ENCODE results near the gene ARHGAP27.

The ARHGAP27 gene

GRCh38 chr17:45394091-45394490 is 38.6 kb downstream of the ARHGAP27 start:
- H3K27me3 Mint-ChIP-seq (ENCODE audit: low read depth) = peaks cover 3% of the 10 kb centered on the region
- H3K4me3 Mint-ChIP-seq = no peak overlapping the region
- no peak overlapping the region for H3K27ac Mint-ChIP-seq
- peaks cover 20% of the 10 kb centered on the region for H3K36me3 Mint-ChIP-seq (ENCODE audit: low read depth)
- peaks cover 6% of the 10 kb centered on the region for H3K4me1 Mint-ChIP-seq (ENCODE audit: low read depth)
- H3K9me3 Mint-ChIP-seq = no peaks in the 10 kb centered on the region

- peaks cover 16% of the 10 kb centered on the region for H3K36me3 Mint-ChIP-seq (ENCODE audit: low read depth)
- peaks cover 3% of the 10 kb centered on the region for H3K27me3 Mint-ChIP-seq (ENCODE audit: low read depth)
- H3K27ac Mint-ChIP-seq = no peak overlapping the region
- H3K4me1 Mint-ChIP-seq (ENCODE audit: low read depth) = peaks cover 13% of the 10 kb centered on the region
- no peak overlapping the region for H3K4me3 Mint-ChIP-seq
- no peaks in the 10 kb centered on the region for H3K9me3 Mint-ChIP-seq
Measured at GRCh38 chr17:45393411-45393810, 39.3 kb downstream of the ARHGAP27 start.

GRCh38 chr17:45391918-45392317 is 40.8 kb downstream of the ARHGAP27 start:
- no peak overlapping the region for H3K4me3 Mint-ChIP-seq
- peaks cover 17% of the 10 kb centered on the region for H3K4me1 Mint-ChIP-seq (ENCODE audit: low read depth)
- no peaks in the 10 kb centered on the region for H3K9me3 Mint-ChIP-seq
- H3K27ac Mint-ChIP-seq = no peak overlapping the region
- peaks cover 8% of the 10 kb centered on the region for H3K27me3 Mint-ChIP-seq (ENCODE audit: low read depth)
- H3K36me3 Mint-ChIP-seq (ENCODE audit: low read depth) = peaks cover 9% of the 10 kb centered on the region

GRCh38 chr17:45391291-45391690 is 41.4 kb downstream of the ARHGAP27 start:
- no peaks in the 10 kb centered on the region for H3K9me3 Mint-ChIP-seq
- H3K4me3 Mint-ChIP-seq = no peak overlapping the region
- no peak overlapping the region for H3K27ac Mint-ChIP-seq
- peaks cover 17% of the 10 kb centered on the region for H3K4me1 Mint-ChIP-seq (ENCODE audit: low read depth)
- peaks cover 8% of the 10 kb centered on the region for H3K27me3 Mint-ChIP-seq (ENCODE audit: low read depth)
- H3K36me3 Mint-ChIP-seq (ENCODE audit: low read depth) = peaks cover 8% of the 10 kb centered on the region

- H3K9me3 Mint-ChIP-seq = no peaks in the 10 kb centered on the region
- H3K27ac Mint-ChIP-seq = peak overlapping the region; percentile 49
Measured at GRCh38 chr17:45389354-45389753, 43.3 kb downstream of the ARHGAP27 start.

GRCh38 chr17:45388604-45389325 is 43.9 kb downstream of the ARHGAP27 start:
- no peak overlapping the region for H3K27ac Mint-ChIP-seq
- H3K36me3 Mint-ChIP-seq (ENCODE audit: low read depth) = no peaks in the 10 kb centered on the region
- no peaks in the 10 kb centered on the region for H3K9me3 Mint-ChIP-seq
- peaks cover 25% of the 10 kb centered on the region for H3K4me1 Mint-ChIP-seq (ENCODE audit: low read depth)
- no peak overlapping the region for H3K4me3 Mint-ChIP-seq
- H3K27me3 Mint-ChIP-seq (ENCODE audit: low read depth) = peaks cover 16% of the 10 kb centered on the region

More at GRCh38 chr17:45389354-45389753, 43.3 kb downstream of the ARHGAP27 start:
- Mint-ChIP-seq H3K4me1 (ENCODE audit: low read depth) (peaks cover 21% of the 10 kb centered on the region), H3K4me3 (no peak overlapping the region), H3K27me3 (ENCODE audit: low read depth) (peaks cover 11% of the 10 kb centered on the region), H3K36me3 (ENCODE audit: low read depth) (no peaks in the 10 kb centered on the region)

GRCh38 chr17:45387739-45388138 is 44.9 kb downstream of the ARHGAP27 start:
- Mint-ChIP-seq H3K4me3 (no peak overlapping the region), H3K36me3 (ENCODE audit: low read depth) (no peaks in the 10 kb centered on the region), H3K9me3 (no peaks in the 10 kb centered on the region), H3K27me3 (ENCODE audit: low read depth) (peaks cover 16% of the 10 kb centered on the region), H3K27ac (no peak overlapping the region), H3K4me1 (ENCODE audit: low read depth) (peaks cover 22% of the 10 kb centered on the region)

- Mint-ChIP-seq H3K4me1 (ENCODE audit: low read depth) (peaks cover 20% of the 10 kb centered on the region), H3K27ac (no peak overlapping the region), H3K36me3 (ENCODE audit: low read depth) (no peaks in the 10 kb centered on the region), H3K4me3 (no peak overlapping the region), H3K27me3 (ENCODE audit: low read depth) (peaks cover 16% of the 10 kb centered on the region), H3K9me3 (no peaks in the 10 kb centered on the region)
Measured at GRCh38 chr17:45386178-45386577, 46.5 kb downstream of the ARHGAP27 start.

GRCh38 chr17:45385331-45385997 is 47.2 kb downstream of the ARHGAP27 start:
- no peak overlapping the region for H3K27ac Mint-ChIP-seq
- no peaks in the 10 kb centered on the region for H3K36me3 Mint-ChIP-seq (ENCODE audit: low read depth)

GRCh38 chr17:45384789-45385262 is 47.8 kb downstream of the ARHGAP27 start:
- no peaks in the 10 kb centered on the region for H3K36me3 Mint-ChIP-seq (ENCODE audit: low read depth)
- no peaks in the 10 kb centered on the region for H3K9me3 Mint-ChIP-seq
- H3K4me1 Mint-ChIP-seq (ENCODE audit: low read depth) = peaks cover 19% of the 10 kb centered on the region
- H3K27ac Mint-ChIP-seq = peak overlapping the region; percentile 28
- no peak overlapping the region for H3K4me3 Mint-ChIP-seq
- H3K27me3 Mint-ChIP-seq (ENCODE audit: low read depth) = peaks cover 16% of the 10 kb centered on the region

More at GRCh38 chr17:45385331-45385997, 47.2 kb downstream of the ARHGAP27 start:
- Mint-ChIP-seq H3K4me1 (ENCODE audit: low read depth) (peaks cover 19% of the 10 kb centered on the region), H3K27me3 (ENCODE audit: low read depth) (peaks cover 16% of the 10 kb centered on the region), H3K4me3 (no peak overlapping the region), H3K9me3 (no peaks in the 10 kb centered on the region)

GRCh38 chr17:45384047-45384788 is 48.5 kb downstream of the ARHGAP27 start:
- Mint-ChIP-seq H3K36me3 (ENCODE audit: low read depth) (no peaks in the 10 kb centered on the region), H3K4me1 (ENCODE audit: low read depth) (peaks cover 19% of the 10 kb centered on the region), H3K27me3 (ENCODE audit: low read depth) (peaks cover 12% of the 10 kb centered on the region), H3K27ac (peak overlapping the region; percentile 8), H3K4me3 (no peak overlapping the region), H3K9me3 (no peaks in the 10 kb centered on the region)

GRCh38 chr17:45383003-45383402 is 49.7 kb downstream of the ARHGAP27 start:
- H3K27me3 Mint-ChIP-seq (ENCODE audit: low read depth) = peaks cover 19% of the 10 kb centered on the region
- H3K36me3 Mint-ChIP-seq (ENCODE audit: low read depth) = no peaks in the 10 kb centered on the region
- H3K9me3 Mint-ChIP-seq = no peaks in the 10 kb centered on the region
- H3K4me1 Mint-ChIP-seq (ENCODE audit: low read depth) = peaks cover 8% of the 10 kb centered on the region
- H3K4me3 Mint-ChIP-seq = no peak overlapping the region
- no peak overlapping the region for H3K27ac Mint-ChIP-seq

- H3K4me3 Mint-ChIP-seq = no peak overlapping the region
- peaks cover 10% of the 10 kb centered on the region for H3K4me1 Mint-ChIP-seq (ENCODE audit: low read depth)
- H3K36me3 Mint-ChIP-seq (ENCODE audit: low read depth) = no peaks in the 10 kb centered on the region
- H3K27me3 Mint-ChIP-seq (ENCODE audit: low read depth) = peaks cover 21% of the 10 kb centered on the region
- no peak overlapping the region for H3K27ac Mint-ChIP-seq
- no peaks in the 10 kb centered on the region for H3K9me3 Mint-ChIP-seq
Measured at GRCh38 chr17:45382226-45382625, 50.4 kb downstream of the ARHGAP27 start.

GRCh38 chr17:45380991-45381390 is 51.7 kb downstream of the ARHGAP27 start:
- H3K4me3 Mint-ChIP-seq = no peak overlapping the region
- H3K27me3 Mint-ChIP-seq (ENCODE audit: low read depth) = peaks cover 21% of the 10 kb centered on the region
- no peaks in the 10 kb centered on the region for H3K9me3 Mint-ChIP-seq
- H3K36me3 Mint-ChIP-seq (ENCODE audit: low read depth) = no peaks in the 10 kb centered on the region
- H3K4me1 Mint-ChIP-seq (ENCODE audit: low read depth) = peaks cover 10% of the 10 kb centered on the region
- H3K27ac Mint-ChIP-seq = no peak overlapping the region

Measured in T-helper 1 cell treated with Interleukin-12 subunit alpha and Interleukin-12 subunit beta and Interleukin-4 antibody, amounts not matched to agents 30 μg/mL and 1 μg/mL, for 36 hours (primary cell).